Neuronal stem cell (in vitro differentiated cells): ENCODE results near the gene IGF2BP3.

Experiments
- DNase-seq: peaks from one replicate; pipeline ENCODE4 v3.0.0-alpha.2; 2013; ENCODE audit warnings: low spot score
- H2AFZ ChIP-seq: one replicate; pipeline ENCODE4 v1.6.1; 2013; ENCODE audit warnings: mild to moderate bottlenecking, low read length, inconsistent platforms
- H2AK5ac ChIP-seq: 2 replicates; pipeline ENCODE4 v1.6.1; 2013; ENCODE audit warnings: low read depth, mild to moderate bottlenecking, inconsistent platforms, low read length, moderate library complexity, mixed read lengths
- H2BK120ac ChIP-seq: 2 replicates; pipeline ENCODE4 v1.6.1; 2013; ENCODE audit warnings: low read depth, mild to moderate bottlenecking, inconsistent platforms, low read length, moderate library complexity, mixed read lengths
- H2BK12ac ChIP-seq: one replicate; pipeline ENCODE4 v1.6.1; 2013; ENCODE audit warnings: low read length, inconsistent platforms
- H2BK15ac ChIP-seq: 2 replicates; pipeline ENCODE4 v1.6.1; 2013; ENCODE audit warnings: mild to moderate bottlenecking, low read length, inconsistent platforms, mixed read lengths
- H2BK5ac ChIP-seq: one replicate; pipeline ENCODE4 v1.6.1; 2013; ENCODE audit warnings: inconsistent platforms, mild to moderate bottlenecking, low read length, moderate library complexity
- H3K14ac ChIP-seq: one replicate; pipeline ENCODE4 v1.6.1; 2013; ENCODE audit warnings: low read length, inconsistent platforms
- H3K18ac ChIP-seq: 2 replicates; pipeline ENCODE4 v1.6.1; 2013; ENCODE audit warnings: low read length, inconsistent platforms
- H3K23ac ChIP-seq: 2 replicates; pipeline ENCODE4 v1.6.1; 2013; ENCODE audit warnings: low read depth, mild to moderate bottlenecking, mixed read lengths, low read length, inconsistent platforms; ENCODE audit not compliant: poor library complexity
- H3K27ac ChIP-seq: replicated peaks from 3 replicates; pipeline ENCODE4 v1.5.1; 2013; ENCODE audit warnings: low read length, inconsistent platforms
- H3K27me3 ChIP-seq, 3 experiments: 2 replicates each; pipeline ENCODE4 v1.6.1; 2013; ENCODE audit warnings: low read length in 3 of 3, mild to moderate bottlenecking in 2 of 3, inconsistent platforms in 1 of 3, low read depth in 1 of 3, mixed read lengths in 1 of 3, moderate library complexity in 1 of 3; ENCODE audit not compliant: control insufficient read depth in 3 of 3, insufficient read depth in 3 of 3
- H3K36me3 ChIP-seq, 2 donors: replicated peaks in 1 of 2; 2 replicates each; pipeline ENCODE4 v1.6.1; 2013; ENCODE audit warnings: low read length in 2 of 2; ENCODE audit not compliant: control insufficient read depth in 2 of 2, insufficient read depth in 2 of 2
- H3K4ac ChIP-seq: 2 replicates; pipeline ENCODE4 v1.6.1; 2013; ENCODE audit warnings: inconsistent platforms, mild to moderate bottlenecking, low read length, moderate library complexity
- H3K4me1 ChIP-seq, 2 donors: 1 replicate in 1 of 2; 2 replicates in 1 of 2; pipeline ENCODE4 v1.6.1; 2013; ENCODE audit warnings: low read length in 2 of 2, low read depth in 1 of 2; ENCODE audit not compliant: control insufficient read depth in 2 of 2, insufficient read depth in 1 of 2
- H3K4me2 ChIP-seq: one replicate; pipeline ENCODE4 v1.6.1; 2013; ENCODE audit warnings: mild to moderate bottlenecking, low read length, inconsistent platforms; ENCODE audit not compliant: insufficient read depth, poor library complexity, severe bottlenecking
- H3K4me3 ChIP-seq, 2 donors: 2 replicates each; pipeline ENCODE4 v1.5.1; 2013; ENCODE audit warnings: low read length in 2 of 2, mild to moderate bottlenecking in 2 of 2, inconsistent platforms in 1 of 2, moderate library complexity in 1 of 2
- H3K79me1 ChIP-seq: one replicate; pipeline ENCODE4 v1.6.1; 2013; ENCODE audit warnings: low read depth, mild to moderate bottlenecking, inconsistent platforms, low read length, moderate library complexity
- H3K9ac ChIP-seq: one replicate; pipeline ENCODE4 v1.6.1; 2013; ENCODE audit warnings: mild to moderate bottlenecking, low read depth, low read length, inconsistent platforms; ENCODE audit not compliant: poor library complexity
- H3K9me3 ChIP-seq, 2 donors: replicated peaks in 1 of 2; 2 replicates each; pipeline versions ENCODE3 to v1.6.1; 2013; ENCODE audit warnings: low read length in 2 of 2, mild to moderate bottlenecking in 2 of 2, inconsistent platforms in 1 of 2, low read depth in 1 of 2, mixed read lengths in 1 of 2, moderate library complexity in 1 of 2; ENCODE audit not compliant: control insufficient read depth in 2 of 2, insufficient read depth in 1 of 2
- H4K8ac ChIP-seq: one replicate; pipeline ENCODE4 v1.6.1; 2013; ENCODE audit warnings: low read depth, mild to moderate bottlenecking, inconsistent platforms, low read length, moderate library complexity
- H4K91ac ChIP-seq: one replicate; pipeline ENCODE4 v1.6.1; 2013; ENCODE audit warnings: low read length, low read depth, mild to moderate bottlenecking, inconsistent platforms; ENCODE audit not compliant: poor library complexity
- WGBS, 2 donors: extraction: QIAGEN DNeasy Blood & Tissue Kit; methylation state at CpG; one replicate each; pipeline ENCODE4 v1.1.7; 2013; ENCODE audit warnings: missing lambda C conversion rate in 2 of 2, mixed read lengths in 1 of 2; ENCODE audit not compliant: insufficient read length in 2 of 2, insufficient replicate concordance in 1 of 2; ENCODE audit errors: extremely low coverage in 2 of 2; 5-methylcytosine and 5-hydroxymethylcytosine counted together

The IGF2BP3 gene

DNA sequence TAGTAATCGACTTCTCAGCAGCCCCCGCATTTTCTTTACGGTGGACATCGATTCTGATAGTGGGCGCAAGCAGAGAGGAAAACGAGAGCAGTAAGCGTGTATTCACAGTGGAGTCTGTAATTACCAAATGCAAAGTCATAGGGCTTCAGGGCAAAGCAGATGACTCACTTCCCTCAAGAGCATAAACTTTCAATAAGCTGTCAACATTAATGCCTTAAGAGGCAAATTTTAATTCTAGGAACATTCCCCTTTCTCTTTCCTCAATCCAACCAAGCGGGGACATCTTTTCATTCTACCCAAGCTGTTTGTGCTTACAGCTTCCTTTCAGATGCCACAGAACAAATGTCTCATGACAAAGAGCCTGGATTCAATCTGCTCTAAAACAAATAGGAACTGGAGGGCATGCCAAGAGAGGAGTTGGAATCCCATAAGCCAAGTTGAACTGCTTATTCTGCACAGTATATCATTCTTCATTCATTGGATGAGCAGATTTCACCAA, 122.6 kb downstream of the IGF2BP3 start:
- no peak overlapping the region for H2BK120ac ChIP-seq

DNA sequence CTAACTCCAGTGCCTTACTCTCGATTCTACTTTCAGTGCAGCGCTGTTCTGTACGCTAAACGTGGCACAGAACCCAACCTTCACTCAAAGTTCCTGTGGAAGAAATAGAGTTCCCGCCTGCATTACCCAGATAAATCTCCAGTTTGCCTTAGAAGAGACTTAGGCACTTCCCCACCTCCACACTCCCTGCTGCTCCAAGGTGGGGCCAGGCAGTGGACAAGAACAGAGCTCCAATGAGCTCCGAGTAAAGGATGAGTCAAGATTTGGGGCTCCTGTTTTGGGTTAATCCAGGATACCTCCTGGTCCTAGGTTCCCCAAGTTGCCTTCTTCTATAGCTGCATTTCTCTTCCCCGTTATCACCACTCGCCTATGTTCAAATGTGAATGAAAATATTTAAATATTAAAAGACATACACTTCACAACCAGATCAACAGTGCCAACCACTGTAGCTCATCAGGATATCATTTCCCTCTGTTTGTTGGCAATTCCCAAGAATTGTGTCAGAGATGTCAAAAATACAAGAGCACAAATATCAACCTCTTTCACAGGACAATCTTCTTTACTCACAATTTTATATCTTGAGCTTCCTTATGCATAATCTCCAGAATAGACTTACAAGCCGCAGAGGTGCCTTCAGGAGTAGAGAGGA, 123.1 kb downstream of the IGF2BP3 start:
- Histone ChIP-seq H3K36me3 (peaks cover 11 to 99% of the 10 kb centered on the region in 2 donors), H3K4me2 (no peak overlapping the region), H3K4ac (no peak overlapping the region), H2BK120ac (no peak overlapping the region), H3K9me3 (no peaks in the 10 kb centered on the region), H4K8ac (no peak overlapping the region), H3K9ac (no peak overlapping the region), H3K23ac (no peak overlapping the region), H2AFZ (no peak overlapping the region), H3K27ac (no peak overlapping the region), H3K14ac (no peak overlapping the region), H2BK15ac (no peak overlapping the region), H2BK12ac (no peak overlapping the region), H3K27me3 (no peaks in the 10 kb centered on the region), H3K4me3 (no peak overlapping the region), H3K18ac (no peak overlapping the region), H3K4me1 (peaks cover 0 to 31% of the 10 kb centered on the region in 2 donors), H4K91ac (no peak overlapping the region), H2BK5ac (no peak overlapping the region), H3K79me1 (no peaks in the 10 kb centered on the region), H2AK5ac (no peak overlapping the region)
- WGBS, 2 donors: no CpG with 5 or more reads among the region's 9 CpGs
- no peak for DNase-seq

More for the DNA sequence above, 122.6 kb downstream of the IGF2BP3 start:
- H3K4ac ChIP-seq: no peak overlapping the region
- no peak overlapping the region for H2BK5ac ChIP-seq
- no peak overlapping the region for H2BK12ac ChIP-seq
- no peak overlapping the region for H4K8ac ChIP-seq
- no peak overlapping the region for H3K4me3 ChIP-seq
- H2AFZ ChIP-seq: no peak overlapping the region
- no peaks in the 10 kb centered on the region for H3K79me1 ChIP-seq
- no peak overlapping the region for H3K9ac ChIP-seq
- no peak overlapping the region for H3K4me2 ChIP-seq
- whole genome bisulfite sequencing, 2 donors: no CpG with 5 or more reads among the region's 8 CpGs
- peaks cover 0 to 31% of the 10 kb centered on the region in 2 donors for H3K4me1 ChIP-seq
- H3K18ac ChIP-seq: no peak overlapping the region
- H3K9me3 ChIP-seq: no peaks in the 10 kb centered on the region
- no peaks in the 10 kb centered on the region for H3K27me3 ChIP-seq
- H3K36me3 ChIP-seq: peaks cover 11 to 93% of the 10 kb centered on the region in 2 donors
- H3K14ac ChIP-seq: no peak overlapping the region
- H3K27ac ChIP-seq: peak overlapping the region; percentile 30
- no peak overlapping the region for H3K23ac ChIP-seq
- H2BK15ac ChIP-seq: no peak overlapping the region
- no peak overlapping the region for H2AK5ac ChIP-seq
- no peak for DNase-seq
- no peak overlapping the region for H4K91ac ChIP-seq

DNA sequence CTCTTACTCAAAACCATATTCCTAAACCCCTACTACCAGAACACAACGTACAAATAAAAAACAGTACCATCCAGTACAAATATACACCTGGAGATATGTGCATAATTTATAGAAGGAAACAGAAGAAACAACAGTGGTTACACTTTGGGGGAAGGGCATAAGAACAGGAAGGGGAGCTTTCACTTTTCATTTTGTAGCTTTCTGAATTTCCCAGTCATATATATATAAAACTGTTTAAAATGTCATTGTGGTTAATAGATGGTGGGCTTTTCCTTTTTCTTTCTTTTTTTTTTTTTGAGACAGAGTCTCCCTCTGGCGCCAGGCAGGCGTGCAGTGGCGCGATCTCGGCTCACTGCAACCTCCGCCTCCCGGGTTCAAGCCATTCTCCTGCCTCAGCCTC, 124.0 kb downstream of the IGF2BP3 start:
- Histone ChIP-seq H2AFZ (no peak overlapping the region), H3K4me2 (no peak overlapping the region), H3K79me1 (no peaks in the 10 kb centered on the region), H2BK120ac (no peak overlapping the region), H3K4ac (no peak overlapping the region), H3K27ac (no peak overlapping the region), H4K8ac (no peak overlapping the region), H3K36me3 (peaks cover 11 to 99% of the 10 kb centered on the region in 2 donors), H3K18ac (no peak overlapping the region), H4K91ac (no peak overlapping the region), H2BK5ac (no peak overlapping the region), H2AK5ac (no peak overlapping the region), H3K27me3 (no peaks in the 10 kb centered on the region), H3K9ac (no peak overlapping the region), H3K23ac (no peak overlapping the region), H3K9me3 (no peaks in the 10 kb centered on the region), H2BK12ac (no peak overlapping the region), H2BK15ac (no peak overlapping the region), H3K14ac (no peak overlapping the region), H3K4me1 (peaks cover 0 to 28% of the 10 kb centered on the region in 2 donors), H3K4me3 (no peak overlapping the region)
- DNase-seq: no peak
- WGBS, 2 donors: no CpG with 5 or more reads among the region's 8 CpGs

DNA sequence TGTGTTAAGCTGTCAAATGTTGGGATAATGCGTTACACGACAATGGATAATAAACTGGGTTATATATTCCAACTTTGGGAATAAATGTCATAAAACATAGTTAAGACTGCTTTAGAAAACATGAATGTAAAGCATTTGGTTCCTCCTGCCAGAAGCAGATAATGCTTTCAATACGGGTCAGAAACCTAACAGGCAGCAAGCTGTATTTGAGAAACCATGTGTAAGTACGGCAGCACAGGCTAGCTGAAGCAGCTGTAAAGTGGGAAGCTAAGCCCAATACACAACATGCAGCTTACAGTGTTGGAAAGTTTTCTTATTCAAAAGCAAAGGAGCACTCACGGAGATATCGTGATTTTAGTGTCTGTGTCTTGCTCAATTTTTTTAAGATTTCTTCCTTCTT, 124.7 kb downstream of the IGF2BP3 start:
- Histone ChIP-seq H3K4me3 (no peak overlapping the region), H3K36me3 (peaks cover 9 to 99% of the 10 kb centered on the region in 2 donors), H2AFZ (no peak overlapping the region), H3K9ac (no peak overlapping the region), H3K9me3 (no peaks in the 10 kb centered on the region), H3K27me3 (no peaks in the 10 kb centered on the region), H4K8ac (no peak overlapping the region), H2BK120ac (no peak overlapping the region), H3K4me1 (peaks cover 0 to 22% of the 10 kb centered on the region in 2 donors), H3K4ac (no peak overlapping the region), H3K27ac (peak overlapping the region; percentile 54), H2AK5ac (no peak overlapping the region), H3K4me2 (no peak overlapping the region), H3K23ac (no peak overlapping the region), H3K14ac (no peak overlapping the region), H2BK15ac (no peak overlapping the region), H2BK12ac (no peak overlapping the region), H3K18ac (no peak overlapping the region), H2BK5ac (no peak overlapping the region), H3K79me1 (no peaks in the 10 kb centered on the region), H4K91ac (no peak overlapping the region)
- WGBS, 2 donors: no CpG with 5 or more reads among the region's 6 CpGs
- DNase-seq: no peak
